IMR-90 (cell line): ENCODE results near the gene PCNX2.

Source experiments
- BHLHE40 ChIP-seq: fragments of 150-350 bp; IDR thresholded peaks from 2 replicates; pipeline ENCODE4 v1.6.1; 2016; ENCODE audit warnings: mild to moderate bottlenecking, low read depth, low read length
- CHD1 ChIP-seq: IDR thresholded peaks from 2 replicates; pipeline ENCODE4 v1.6.1; 2012; ENCODE audit warnings: low read depth, low read length, improper control_type of control experiment
- CTCF ChIP-seq: conservative IDR thresholded peaks from 2 replicates; pipeline ENCODE4 v1.5.1; 2012; ENCODE audit warnings: mild to moderate bottlenecking, low read depth, low read length, improper control_type of control experiment
- MAFK ChIP-seq: IDR thresholded peaks from 2 replicates; pipeline ENCODE4 v1.6.1; 2012; ENCODE audit warnings: low read depth, low read length, improper control_type of control experiment
- POLR2A ChIP-seq: IDR thresholded peaks from 2 replicates; pipeline ENCODE4 v1.6.1; 2012; ENCODE audit warnings: mild to moderate bottlenecking, low read depth, low read length
- RCOR1 ChIP-seq: IDR thresholded peaks from 2 replicates; pipeline ENCODE4 v1.6.1; 2012; ENCODE audit warnings: mild to moderate bottlenecking, low read length, improper control_type of control experiment; ENCODE audit not compliant: insufficient replicate concordance
- RFX5 ChIP-seq: IDR thresholded peaks from 2 replicates; pipeline ENCODE4 v1.8.0; 2012; ENCODE audit warnings: low read depth, mild to moderate bottlenecking, low read length, moderate library complexity

- TF ChIP-seq CTCF (no peak), RFX5 (no peak), CHD1 (no peak), POLR2A (no peak), RCOR1 (no peak), BHLHE40 (no peak), MAFK (no peak)
Measured at GRCh38 chr1:232968965-232969364, 326.6 kb downstream of the PCNX2 start.
